Right lobe of liver (tissue), 4 donors: Measurements from ENCODE around the gene SLC6A11.

ENCODE experiments used
- POLR2A ChIP-seq: fragments of 450-650 bp; IDR thresholded peaks from one replicate; pipeline ENCODE4 v1.6.1; 2017; ENCODE audit warnings: antibody characterized with exemption, mild to moderate bottlenecking
- TF ChIP-seq, protein P1 (sequence below), 4 donors: fragments of 200-600 bp in 3 of 4; fragments of 450-650 bp in 1 of 4; IDR thresholded peaks; one replicate each; pipeline versions ENCODE4 v1.5.1 to v1.8.0; 2016 to 2022; ENCODE audit warnings: antibody characterized with exemption in 4 of 4, mild to moderate bottlenecking in 2 of 4
- donor health status: DM: no; HTN: no; CAD: no.
- donor health status: DM: no; HTN: no; CAD: no.
- donor health status: DM: no; HTN: yes; CAD: no.

DNA sequence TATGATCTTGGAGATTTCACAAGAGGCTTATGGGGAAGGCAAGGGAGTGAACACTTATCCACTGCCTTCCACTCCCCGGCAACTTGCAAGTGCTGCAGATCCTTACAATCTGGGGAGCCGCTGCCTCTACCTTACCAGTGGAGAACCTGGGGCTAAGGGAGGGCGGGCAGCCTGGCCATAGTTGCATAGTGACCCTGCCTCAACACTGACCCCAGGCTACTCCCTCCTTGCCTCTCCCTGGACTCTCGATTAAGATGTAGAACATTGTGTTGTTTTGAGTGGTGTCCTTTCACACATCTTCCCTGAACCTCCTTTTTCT lies 30.6 kb downstream of the SLC6A11 start:
- TF ChIP-seq POLR2A: no peak
- TF ChIP-seq, protein P1, sequence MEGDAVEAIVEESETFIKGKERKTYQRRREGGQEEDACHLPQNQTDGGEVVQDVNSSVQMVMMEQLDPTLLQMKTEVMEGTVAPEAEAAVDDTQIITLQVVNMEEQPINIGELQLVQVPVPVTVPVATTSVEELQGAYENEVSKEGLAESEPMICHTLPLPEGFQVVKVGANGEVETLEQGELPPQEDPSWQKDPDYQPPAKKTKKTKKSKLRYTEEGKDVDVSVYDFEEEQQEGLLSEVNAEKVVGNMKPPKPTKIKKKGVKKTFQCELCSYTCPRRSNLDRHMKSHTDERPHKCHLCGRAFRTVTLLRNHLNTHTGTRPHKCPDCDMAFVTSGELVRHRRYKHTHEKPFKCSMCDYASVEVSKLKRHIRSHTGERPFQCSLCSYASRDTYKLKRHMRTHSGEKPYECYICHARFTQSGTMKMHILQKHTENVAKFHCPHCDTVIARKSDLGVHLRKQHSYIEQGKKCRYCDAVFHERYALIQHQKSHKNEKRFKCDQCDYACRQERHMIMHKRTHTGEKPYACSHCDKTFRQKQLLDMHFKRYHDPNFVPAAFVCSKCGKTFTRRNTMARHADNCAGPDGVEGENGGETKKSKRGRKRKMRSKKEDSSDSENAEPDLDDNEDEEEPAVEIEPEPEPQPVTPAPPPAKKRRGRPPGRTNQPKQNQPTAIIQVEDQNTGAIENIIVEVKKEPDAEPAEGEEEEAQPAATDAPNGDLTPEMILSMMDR (IDR thresholded peaks at IDR 0.05): no peak
